ENCODE data around the gene ZSWIM8.

Gene ZSWIM8

GRCh38 chr10:73769396-73769795, 16.0 kb upstream of the ZSWIM8 start:
- peak overlapping the region in 2 of 3 experiments; percentile 50 to 62 for H3K4me3 Mint-ChIP-seq
- peak overlapping the region in 1 of 3 experiments; percentile 0 for H3K27ac Mint-ChIP-seq
- H3K9me3 Mint-ChIP-seq, result no peaks in the 10 kb centered on the region
- H3K36me3 Mint-ChIP-seq (ENCODE audit: low read depth), result peaks cover 70% of the 10 kb centered on the region
- peaks cover 25% of the 10 kb centered on the region for H3K4me1 Mint-ChIP-seq
- no peaks in the 10 kb centered on the region for H3K27me3 Mint-ChIP-seq (ENCODE audit: low read depth)
- TF ChIP-seq CTCF (IDR thresholded peaks at IDR 0.05; ENCODE audit: unreplicated experiment in 3 of 3), result no peak

- Mint-ChIP-seq H3K4me3 (peak overlapping the region; percentile 94 to 98 (median 97)), H3K4me1 (peaks cover 39% of the 10 kb centered on the region), H3K9me3 (no peaks in the 10 kb centered on the region), H3K27me3 (ENCODE audit: low read depth) (no peaks in the 10 kb centered on the region), H3K36me3 (ENCODE audit: low read depth) (peaks cover 61% of the 10 kb centered on the region), H3K27ac (peak overlapping the region; percentile 84 to 96 (median 95))
- peak in 1 of 3 experiments; percentile 10 for TF ChIP-seq CTCF (IDR thresholded peaks at IDR 0.05; ENCODE audit: unreplicated experiment in 3 of 3)
These were observed 13.6 kb upstream of the ZSWIM8 start for GRCh38 chr10:73771722-73772280.

GRCh38 chr10:73772281-73773151, 12.9 kb upstream of the ZSWIM8 start:
- Mint-ChIP-seq H3K9me3 (no peaks in the 10 kb centered on the region), H3K27me3 (ENCODE audit: low read depth) (no peaks in the 10 kb centered on the region), H3K4me1 (peaks cover 39% of the 10 kb centered on the region), H3K36me3 (ENCODE audit: low read depth) (peaks cover 65% of the 10 kb centered on the region), H3K4me3 (peak overlapping the region; percentile 94 to 98 (median 97)), H3K27ac (peak overlapping the region; percentile 84 to 96 (median 95))
- TF ChIP-seq CTCF (IDR thresholded peaks at IDR 0.05; ENCODE audit: unreplicated experiment in 3 of 3), result no peak

- peaks cover 39% of the 10 kb centered on the region for H3K4me1 Mint-ChIP-seq
- H3K9me3 Mint-ChIP-seq, result no peaks in the 10 kb centered on the region
- H3K36me3 Mint-ChIP-seq (ENCODE audit: low read depth), result peaks cover 59% of the 10 kb centered on the region
- TF ChIP-seq CTCF (IDR thresholded peaks at IDR 0.05; ENCODE audit: unreplicated experiment in 3 of 3), result no peak
- peak overlapping the region; percentile 94 to 98 (median 97) for H3K4me3 Mint-ChIP-seq
- peak overlapping the region; percentile 84 to 96 (median 95) for H3K27ac Mint-ChIP-seq
- H3K27me3 Mint-ChIP-seq (ENCODE audit: low read depth), result no peaks in the 10 kb centered on the region
These were observed 12.1 kb upstream of the ZSWIM8 start for GRCh38 chr10:73773152-73773879.

- Mint-ChIP-seq H3K36me3 (ENCODE audit: low read depth) (peaks cover 49% of the 10 kb centered on the region), H3K4me3 (peak overlapping the region; percentile 94 to 98 (median 97)), H3K4me1 (peaks cover 40% of the 10 kb centered on the region), H3K27me3 (ENCODE audit: low read depth) (no peaks in the 10 kb centered on the region), H3K27ac (no peak overlapping the region), H3K9me3 (no peaks in the 10 kb centered on the region)
- no peak for TF ChIP-seq CTCF (IDR thresholded peaks at IDR 0.05; ENCODE audit: unreplicated experiment in 3 of 3)
These were observed 10.8 kb upstream of the ZSWIM8 start for GRCh38 chr10:73774637-73775036.
